ENCODE data around the gene MAD1L1.

The MAD1L1 gene

DNA sequence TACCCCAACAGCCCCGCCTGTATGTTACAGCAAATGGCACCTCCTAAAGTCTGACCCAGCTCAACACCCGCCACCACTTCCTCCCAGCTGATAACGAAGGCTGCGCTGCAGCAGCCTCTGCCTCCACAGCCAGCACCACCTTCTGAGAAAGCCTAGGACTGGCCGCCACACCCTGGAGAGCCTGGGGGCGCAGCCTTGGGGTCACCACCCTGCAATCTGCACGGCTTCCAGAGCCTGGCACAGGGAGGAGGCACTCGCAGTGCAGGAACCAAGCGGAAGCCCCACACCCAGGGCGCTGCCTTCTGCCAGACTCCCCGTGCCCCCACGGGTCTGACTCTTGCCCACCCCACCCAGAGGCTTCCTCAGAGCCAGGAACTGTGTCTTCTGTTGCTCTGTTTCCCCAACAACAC is 112.5 kb downstream of the MAD1L1 start:
- no peak for DNase-seq (ENCODE audit: low read depth in 1 of 2, low spot score in 1 of 2)

GRCh38 chr7:2118630-2119190 is 114.0 kb downstream of the MAD1L1 start:
- no peak for DNase-seq (ENCODE audit: low read depth in 1 of 2, low spot score in 1 of 2)

GRCh38 chr7:2118056-2118455 is 114.7 kb downstream of the MAD1L1 start:
- no peak for DNase-seq (ENCODE audit: low read depth in 1 of 2, low spot score in 1 of 2)

DNA sequence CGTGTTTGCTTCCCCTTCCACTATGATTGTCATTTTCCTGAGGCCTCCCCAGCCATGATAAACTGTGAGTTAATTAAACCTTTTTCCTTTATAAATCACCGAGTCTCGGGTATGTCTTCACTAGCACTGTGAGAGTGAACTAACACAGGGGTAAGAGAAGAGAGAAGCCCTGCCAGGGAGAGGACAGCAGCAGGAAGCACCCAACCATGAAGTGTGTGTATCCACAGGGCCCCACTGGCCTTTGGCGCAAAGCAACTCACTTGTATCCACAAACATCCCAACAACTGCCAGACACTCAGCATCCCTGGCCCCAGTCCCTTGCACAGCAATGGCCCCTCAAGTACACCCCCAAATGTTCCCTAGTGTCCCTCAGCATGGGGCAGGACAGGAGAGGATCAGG is 115.1 kb downstream of the MAD1L1 start:
- no peak for DNase-seq (ENCODE audit: low read depth in 1 of 2, low spot score in 1 of 2)

- no peak for DNase-seq (ENCODE audit: low read depth in 1 of 2, low spot score in 1 of 2)
Observed at GRCh38 chr7:2116989-2117591, 115.7 kb downstream of the MAD1L1 start.

GRCh38 chr7:2116448-2116810 is 116.3 kb downstream of the MAD1L1 start:
- no peak for DNase-seq (ENCODE audit: low read depth in 1 of 2, low spot score in 1 of 2)

GRCh38 chr7:2115760-2116447 is 116.8 kb downstream of the MAD1L1 start:
- no peak for DNase-seq (ENCODE audit: low read depth in 1 of 2, low spot score in 1 of 2)

DNA sequence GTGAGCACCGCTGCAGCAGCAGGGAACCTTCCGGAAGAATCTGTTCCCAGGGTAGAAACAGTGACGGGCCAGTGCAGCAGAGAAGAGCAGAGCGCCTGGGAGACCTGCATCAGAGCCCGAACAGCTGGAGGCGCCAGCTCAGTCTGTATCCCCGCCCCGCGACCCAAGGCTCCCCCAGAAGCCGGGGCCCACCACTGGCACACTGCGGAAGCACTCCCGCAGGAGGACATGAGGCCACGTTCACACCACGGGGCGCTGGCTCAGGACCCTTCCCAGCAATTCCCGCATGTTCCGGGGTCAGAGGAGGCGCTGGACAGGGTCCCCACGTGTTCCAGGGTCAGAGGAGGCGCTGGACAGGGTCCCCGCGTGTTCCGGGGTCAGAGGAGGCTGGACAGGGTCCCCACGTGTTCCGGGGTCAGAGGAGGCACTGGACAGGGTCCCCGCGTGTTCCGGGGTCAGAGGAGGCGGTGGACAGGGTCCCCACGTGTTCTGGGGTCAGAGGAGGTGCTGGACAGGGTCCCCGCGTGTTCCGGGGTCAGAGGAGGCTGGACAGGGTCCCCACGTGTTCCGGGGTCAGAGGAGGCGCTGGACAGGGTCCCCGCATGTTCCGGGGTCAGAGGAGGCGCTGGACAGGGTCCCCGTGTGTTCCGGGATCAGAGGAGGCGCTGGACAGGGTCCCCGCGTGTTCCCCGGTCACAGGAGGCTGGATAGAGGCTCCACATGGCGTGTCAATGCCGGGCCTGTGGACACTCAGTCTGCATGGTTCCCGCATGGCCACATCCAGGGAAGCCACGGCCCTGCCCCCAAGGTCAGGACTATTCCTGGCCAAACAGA is 117.6 kb downstream of the MAD1L1 start:
- DNase-seq (ENCODE audit: low read depth in 1 of 2, low spot score in 1 of 2), result no peak

DNA sequence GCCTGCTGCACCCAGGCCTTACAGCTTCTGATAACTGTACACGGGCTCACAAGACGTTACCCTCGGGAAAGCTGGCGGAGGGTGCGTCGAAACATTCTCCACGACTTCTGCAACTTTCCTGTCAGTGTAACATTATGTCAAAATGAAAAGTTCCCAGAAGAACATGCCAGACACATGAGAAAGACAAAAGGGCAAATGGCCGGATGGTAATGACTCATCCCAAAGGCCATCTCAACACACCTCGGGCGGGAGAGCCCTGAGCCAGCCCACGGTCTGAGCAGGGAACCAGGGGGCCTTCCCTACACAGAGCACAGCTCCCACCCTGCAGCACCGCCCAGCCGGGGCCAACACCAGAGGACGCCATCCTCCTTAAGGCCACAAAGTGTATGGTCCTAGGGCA is 118.7 kb downstream of the MAD1L1 start:
- no peak for DNase-seq (ENCODE audit: low read depth in 1 of 2, low spot score in 1 of 2)

- no peak for DNase-seq (ENCODE audit: low read depth in 1 of 2, low spot score in 1 of 2)
Observed at GRCh38 chr7:2112261-2113198, 120.2 kb downstream of the MAD1L1 start.

DNA sequence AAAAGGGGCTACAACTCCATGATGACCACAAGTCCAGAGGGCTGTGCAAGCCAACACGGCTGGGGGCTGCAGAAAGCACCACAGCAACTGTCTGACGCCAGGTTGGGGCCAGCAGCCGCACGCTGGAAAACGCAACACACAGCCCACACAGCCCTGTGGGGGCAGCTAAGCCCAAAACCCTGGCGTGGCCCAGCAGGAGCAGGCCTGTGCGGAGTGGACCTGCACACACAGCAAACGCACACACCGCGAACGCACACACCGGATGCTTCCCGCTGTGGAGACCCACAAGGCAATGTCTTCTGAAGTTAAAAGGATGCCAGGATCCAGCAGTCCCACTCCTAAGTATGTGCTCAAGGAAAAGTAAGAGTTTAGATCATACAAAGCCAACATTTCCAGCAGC is 121.2 kb downstream of the MAD1L1 start:
- DNase-seq (ENCODE audit: low read depth in 1 of 2, low spot score in 1 of 2), result no peak

- no peak for DNase-seq (ENCODE audit: low read depth in 1 of 2, low spot score in 1 of 2)
Observed at GRCh38 chr7:2110610-2111396, 121.9 kb downstream of the MAD1L1 start.

GRCh38 chr7:2109936-2110609 is 122.7 kb downstream of the MAD1L1 start:
- DNase-seq (ENCODE audit: low read depth in 1 of 2, low spot score in 1 of 2), result peak; percentile 22 to 76

- no peak for DNase-seq (ENCODE audit: low read depth in 1 of 2, low spot score in 1 of 2)
Observed at GRCh38 chr7:2109251-2109872, 123.4 kb downstream of the MAD1L1 start.

DNA sequence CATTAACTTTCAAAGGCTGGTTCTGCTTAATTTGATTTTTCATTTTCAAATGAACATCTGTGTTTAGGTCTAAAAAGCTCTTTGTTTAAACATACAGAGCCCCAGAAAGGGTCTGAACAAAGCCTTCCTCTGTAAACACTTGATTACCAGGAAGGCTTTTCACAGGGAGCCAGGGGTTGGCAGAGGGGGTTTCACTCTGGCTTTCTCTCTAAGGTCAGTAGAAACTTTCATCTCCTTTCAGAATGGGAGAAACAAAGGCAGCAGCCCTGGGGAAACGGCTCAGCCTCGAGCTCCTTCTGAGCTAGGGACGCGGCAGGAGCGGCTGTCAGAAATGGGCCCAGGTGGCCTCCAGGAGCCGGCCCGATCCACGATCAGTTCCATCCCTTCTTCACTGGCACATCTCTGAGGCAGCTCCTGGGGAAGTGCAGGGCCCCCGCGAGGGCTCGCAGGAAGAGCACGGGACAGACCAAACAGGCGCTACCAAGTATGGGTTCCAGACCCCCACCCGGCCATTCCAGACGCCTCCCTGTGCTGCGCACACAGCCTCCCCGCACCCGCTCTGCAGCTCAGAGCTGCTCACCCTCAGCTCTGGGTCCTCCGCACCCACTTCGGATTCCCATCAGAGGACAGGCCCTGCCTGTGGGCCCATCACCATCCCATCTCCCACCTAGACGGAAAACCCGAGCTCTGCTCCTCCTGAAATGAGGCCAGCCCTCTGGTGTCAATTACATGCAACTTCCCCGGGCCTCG is 124.1 kb downstream of the MAD1L1 start:
- no peak for DNase-seq (ENCODE audit: low read depth in 1 of 2, low spot score in 1 of 2)

DNA sequence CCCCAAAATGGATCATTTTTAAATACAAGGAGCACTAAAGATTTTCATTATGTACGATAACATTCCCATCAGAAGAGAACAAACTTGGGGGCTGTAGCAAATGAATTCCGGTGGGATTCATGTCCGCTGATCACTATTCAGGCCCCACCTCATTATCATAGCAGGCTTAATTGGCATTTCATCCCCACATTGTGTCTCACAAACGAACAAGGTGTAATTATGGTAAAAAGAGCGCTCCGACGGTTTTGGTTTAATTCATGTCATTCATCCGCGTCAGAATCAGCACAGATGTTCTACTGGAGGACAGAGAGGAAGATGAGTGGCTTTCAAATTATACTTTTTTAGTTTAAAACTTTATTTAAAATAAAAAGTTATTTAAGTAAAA is 124.7 kb downstream of the MAD1L1 start:
- DNase-seq (ENCODE audit: low read depth in 1 of 2, low spot score in 1 of 2), result no peak

DNA sequence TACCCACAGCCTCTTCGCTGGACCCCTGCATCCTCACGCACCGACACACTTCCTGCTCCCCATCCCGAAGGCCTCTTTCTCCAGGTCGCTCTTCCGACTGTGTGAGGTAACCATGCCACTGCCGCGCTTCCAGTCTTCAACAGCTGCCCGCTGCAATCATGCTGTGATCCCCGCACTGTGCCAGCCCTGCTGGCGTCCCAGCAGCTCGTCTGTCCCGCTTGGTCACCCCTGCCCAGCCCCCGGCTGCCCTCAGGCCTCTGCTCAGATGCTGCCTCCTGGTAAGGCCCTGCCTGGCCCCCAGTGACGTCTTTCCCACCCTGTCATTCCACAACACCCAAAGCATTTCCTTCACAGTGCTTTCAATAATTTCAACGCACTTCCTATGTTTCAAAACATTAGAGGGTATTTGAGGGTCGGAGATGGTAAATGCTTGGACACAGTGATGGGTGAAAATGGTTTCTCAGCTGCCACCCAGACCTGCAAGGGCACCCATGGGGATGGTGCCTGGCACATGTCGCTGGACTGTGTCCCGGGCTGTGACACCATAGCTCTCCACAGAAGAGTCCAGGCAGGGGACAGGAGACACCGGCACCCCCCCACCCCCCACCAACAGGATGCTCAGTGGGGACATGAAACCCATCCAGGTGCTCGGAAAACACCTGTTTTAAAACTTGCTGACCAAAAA is 125.2 kb downstream of the MAD1L1 start:
- DNase-seq (ENCODE audit: low read depth in 1 of 2, low spot score in 1 of 2), result no peak

DNA sequence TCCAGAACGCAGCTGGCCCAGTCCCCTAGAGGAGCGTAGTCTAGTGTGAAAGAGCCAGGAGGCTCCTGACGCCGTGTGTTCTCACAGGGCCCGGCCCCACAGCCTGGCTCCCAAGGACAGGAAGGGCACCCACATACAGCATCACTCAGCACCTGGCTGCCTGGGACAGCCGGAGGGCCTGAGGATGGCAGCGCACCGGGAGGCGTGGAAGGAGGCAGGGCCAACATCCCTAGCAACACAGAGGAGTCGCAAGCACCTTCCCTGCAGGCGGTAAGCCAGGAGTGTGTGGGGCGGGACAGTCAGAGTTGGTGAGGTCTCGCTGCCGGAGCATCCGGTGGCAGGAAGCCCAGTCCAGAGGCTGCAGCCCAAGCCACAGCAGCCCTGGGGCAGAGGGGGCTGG is 125.8 kb downstream of the MAD1L1 start:
- DNase-seq (ENCODE audit: low read depth in 1 of 2, low spot score in 1 of 2), result no peak
